Activated T-cell treated with anti-CD3 and anti-CD28 coated beads, Interleukin-2, amount 50 U/mL, for 48 hours (primary cell): ENCODE data around the gene IRF2BP2.

ENCODE experiments used
- DNase-seq, 2 experiments: peaks; one replicate each; pipeline ENCODE4 v3.0.0-alpha.2; 2020

Gene IRF2BP2

DNA sequence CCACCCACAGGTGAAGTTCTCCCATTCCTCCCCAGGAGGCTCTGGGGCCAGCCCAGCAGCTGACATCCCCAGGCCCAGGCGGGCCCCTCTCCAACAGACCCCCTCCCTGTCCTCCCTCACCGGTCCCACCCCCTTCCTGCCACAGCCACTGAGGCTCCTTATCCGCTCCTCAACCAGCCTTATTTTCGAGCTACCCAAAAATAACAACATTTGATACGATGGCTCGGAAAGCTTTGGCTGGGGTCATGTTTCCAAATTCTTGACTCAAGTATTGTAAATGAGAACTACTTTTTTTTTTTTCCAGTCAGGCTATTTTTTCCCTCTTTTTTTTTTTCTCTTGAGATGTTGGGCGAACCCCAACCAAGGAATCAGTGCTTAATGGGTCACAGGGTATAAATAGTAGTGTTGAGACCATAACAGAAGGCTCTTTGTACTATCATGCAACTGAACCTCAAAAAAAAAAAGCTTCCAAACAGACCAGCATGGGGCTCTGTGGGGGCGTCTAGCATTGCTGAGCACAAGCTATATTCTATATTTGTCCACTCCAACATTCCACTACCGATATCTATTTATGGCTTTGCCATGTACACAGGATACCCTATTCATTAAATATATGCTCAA is 27.2 kb downstream of the IRF2BP2 start:
- DNase-seq: no peak

- no peak for DNase-seq
Measured at GRCh38 chr1:234582186-234582585, 27.8 kb downstream of the IRF2BP2 start.

GRCh38 chr1:234581063-234581714 is 28.8 kb downstream of the IRF2BP2 start:
- DNase-seq: no peak

GRCh38 chr1:234579967-234580366 is 30.0 kb downstream of the IRF2BP2 start:
- DNase-seq: no peak

DNA sequence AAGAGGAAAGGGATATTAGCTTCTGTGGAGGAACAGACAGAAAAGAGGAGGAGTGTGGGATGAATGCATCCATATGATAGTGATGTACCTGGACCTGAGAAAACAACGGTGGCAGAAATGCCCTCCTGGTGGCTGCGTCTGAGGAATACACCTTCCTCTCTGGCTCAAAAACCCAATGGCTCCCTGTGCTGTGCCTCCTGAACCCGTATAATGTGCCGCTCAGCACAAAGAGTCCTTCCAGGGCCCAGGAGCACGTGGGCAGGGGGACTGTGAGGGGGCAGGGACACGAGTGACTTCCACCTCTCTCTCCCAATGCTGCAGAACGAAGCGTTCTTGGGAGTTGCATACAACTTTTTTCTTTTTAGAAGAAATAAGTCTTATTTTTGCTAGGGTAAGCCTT is 31.2 kb downstream of the IRF2BP2 start:
- no peak for DNase-seq

- DNase-seq: no peak
Measured at GRCh38 chr1:234578087-234578486, 31.9 kb downstream of the IRF2BP2 start.

DNA sequence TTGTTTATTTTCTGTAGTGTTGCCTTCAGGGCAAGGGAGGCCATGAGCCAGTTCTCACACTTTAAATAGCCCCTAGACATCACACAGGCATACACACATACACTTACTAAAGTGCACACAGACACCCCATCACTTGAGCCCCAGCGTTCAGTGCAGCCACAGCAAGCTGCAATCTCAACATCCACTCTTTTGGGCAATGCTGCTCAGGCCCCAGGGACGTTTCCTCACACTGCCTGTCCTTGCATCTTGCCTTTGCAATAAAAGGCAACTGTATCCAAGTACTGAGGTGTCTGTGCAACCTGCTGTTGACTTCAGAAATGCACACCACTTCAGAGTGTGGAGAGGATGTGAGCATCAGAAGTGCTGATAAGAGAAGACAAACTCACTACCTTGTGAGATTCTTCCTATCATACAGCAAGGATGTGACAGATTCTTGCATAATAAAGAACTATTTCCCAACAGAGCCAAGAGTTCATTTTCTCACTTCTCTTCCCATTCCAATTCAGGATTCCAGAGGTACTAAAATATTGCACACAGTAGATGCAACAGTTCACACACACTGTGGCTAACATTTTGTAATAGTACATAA is 36.2 kb downstream of the IRF2BP2 start:
- no peak for DNase-seq

- no peak for DNase-seq
Measured at GRCh38 chr1:234572966-234573365, 37.0 kb downstream of the IRF2BP2 start.

DNA sequence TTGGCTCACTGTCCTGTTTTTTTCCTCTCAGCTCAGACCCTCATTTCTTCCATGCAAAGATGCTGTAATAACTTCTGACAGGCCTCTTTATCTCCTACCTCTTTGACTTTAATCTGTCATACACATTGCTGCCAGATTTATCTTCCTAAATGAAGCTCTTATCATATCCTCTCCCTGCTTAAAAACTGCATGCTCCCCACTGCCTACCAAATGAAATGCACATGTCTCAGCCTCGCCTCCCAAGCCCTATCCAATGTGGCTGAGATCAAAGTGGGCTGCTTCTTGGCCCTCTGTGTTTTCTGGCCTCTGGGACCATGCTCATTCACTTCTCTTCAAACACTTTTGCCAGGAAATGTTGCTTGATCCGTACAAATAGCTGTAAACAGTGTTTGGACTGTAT is 38.3 kb downstream of the IRF2BP2 start:
- no peak for DNase-seq

DNA sequence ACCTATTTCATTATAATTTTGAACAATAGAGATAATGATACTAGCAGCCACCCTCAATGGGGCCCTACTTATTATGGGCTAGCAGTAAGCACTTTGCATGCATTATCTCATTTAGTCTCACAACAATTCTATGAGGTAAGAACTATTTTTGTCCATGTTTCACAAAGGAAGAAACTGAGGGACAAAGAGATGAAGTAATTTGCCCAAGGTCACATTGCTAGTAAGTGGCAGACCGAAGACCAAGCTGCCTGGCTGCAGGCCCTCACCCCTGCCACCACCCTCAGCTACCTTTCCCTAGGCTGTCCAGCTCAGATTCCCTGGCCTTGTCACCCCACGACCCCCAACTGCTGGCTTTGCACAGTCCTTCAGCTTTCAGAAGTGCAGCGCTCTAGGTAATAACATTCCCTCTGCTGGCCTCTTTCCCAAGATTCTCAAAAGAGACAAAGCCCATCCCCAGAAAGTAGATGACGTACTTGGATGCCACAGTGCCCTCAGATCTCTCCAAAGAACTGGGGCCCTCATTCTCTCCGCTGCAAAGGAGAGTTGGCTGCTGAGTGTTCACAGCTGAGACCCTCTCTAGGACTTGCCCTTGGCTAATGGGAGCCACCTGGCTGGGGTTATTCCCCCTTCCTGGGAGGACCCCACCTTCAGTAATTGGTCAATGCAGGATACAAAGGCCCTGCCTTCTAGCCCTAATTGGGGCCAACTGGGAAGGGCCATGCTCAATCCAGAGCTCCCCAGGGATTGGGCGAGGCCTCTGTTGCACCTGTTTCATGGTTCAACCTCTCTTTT is 39.5 kb downstream of the IRF2BP2 start:
- no peak for DNase-seq

DNA sequence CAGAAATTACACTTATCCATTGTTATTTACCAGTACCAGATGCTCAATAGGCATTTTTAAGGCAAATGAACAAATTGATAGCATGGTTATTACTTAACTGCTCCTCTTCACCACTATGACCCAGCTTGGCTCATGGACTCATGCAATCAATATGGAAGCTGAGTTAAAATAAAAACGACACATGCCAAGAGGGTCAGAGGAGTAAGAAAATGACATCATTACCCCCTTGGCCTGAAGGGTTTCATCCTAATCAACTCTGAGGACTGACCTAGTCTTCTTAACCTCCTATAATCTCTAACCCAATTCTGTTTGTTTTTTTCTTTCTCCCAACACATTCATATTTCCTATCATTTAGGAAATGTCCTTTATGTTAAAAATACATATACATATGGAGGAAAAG is 41.6 kb downstream of the IRF2BP2 start:
- no peak for DNase-seq

DNA sequence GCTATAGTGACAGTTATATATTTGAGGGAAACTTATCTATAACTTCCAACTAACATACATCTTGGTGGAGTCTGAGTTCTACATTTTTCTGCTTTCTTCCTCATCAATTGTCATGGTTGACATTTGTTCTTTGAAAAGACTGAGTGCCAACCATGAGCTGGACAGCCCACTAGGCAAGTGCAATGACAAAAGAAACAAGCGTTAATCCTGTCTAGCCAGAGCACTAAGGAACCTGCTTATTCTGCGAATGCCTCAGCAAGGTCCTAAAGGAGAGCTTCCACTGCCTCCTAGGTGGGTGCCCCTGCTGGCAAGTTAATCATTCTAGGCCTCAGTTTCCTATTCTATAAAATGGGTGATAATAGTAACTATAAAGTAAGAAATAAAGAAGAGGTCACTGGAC is 44.8 kb downstream of the IRF2BP2 start:
- no peak for DNase-seq

GRCh38 chr1:234564035-234565029 is 45.6 kb downstream of the IRF2BP2 start:
- peak in 1 of 2 experiments; percentile 32 for DNase-seq

DNA sequence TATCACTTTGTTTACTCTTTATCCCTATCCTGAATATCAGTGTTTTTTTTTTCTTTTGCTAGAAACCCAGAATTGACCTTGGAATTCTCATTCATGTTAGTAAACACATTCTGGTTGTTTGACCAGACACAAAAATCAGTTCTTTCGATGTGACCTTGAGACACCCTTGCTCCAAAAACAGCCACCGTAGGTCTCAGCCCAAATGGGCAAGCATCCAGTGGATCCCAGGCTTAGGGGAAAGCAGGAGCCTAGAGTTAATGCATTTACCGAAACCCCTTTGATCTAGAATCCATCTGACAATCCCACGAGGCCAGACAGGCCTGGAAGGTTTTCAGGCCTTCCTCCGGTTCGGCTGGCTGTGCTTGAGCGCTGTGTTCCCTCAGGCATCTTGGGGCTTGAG is 47.6 kb downstream of the IRF2BP2 start:
- peak in 1 of 2 experiments; percentile 3 for DNase-seq

GRCh38 chr1:234561319-234561718 is 48.7 kb downstream of the IRF2BP2 start:
- no peak for DNase-seq

GRCh38 chr1:234559902-234560676 is 49.9 kb downstream of the IRF2BP2 start:
- no peak for DNase-seq

- DNase-seq: no peak
Measured at GRCh38 chr1:234559152-234559901, 50.7 kb downstream of the IRF2BP2 start.

- no peak for DNase-seq
Measured at GRCh38 chr1:234558330-234558836, 51.6 kb downstream of the IRF2BP2 start.

DNA sequence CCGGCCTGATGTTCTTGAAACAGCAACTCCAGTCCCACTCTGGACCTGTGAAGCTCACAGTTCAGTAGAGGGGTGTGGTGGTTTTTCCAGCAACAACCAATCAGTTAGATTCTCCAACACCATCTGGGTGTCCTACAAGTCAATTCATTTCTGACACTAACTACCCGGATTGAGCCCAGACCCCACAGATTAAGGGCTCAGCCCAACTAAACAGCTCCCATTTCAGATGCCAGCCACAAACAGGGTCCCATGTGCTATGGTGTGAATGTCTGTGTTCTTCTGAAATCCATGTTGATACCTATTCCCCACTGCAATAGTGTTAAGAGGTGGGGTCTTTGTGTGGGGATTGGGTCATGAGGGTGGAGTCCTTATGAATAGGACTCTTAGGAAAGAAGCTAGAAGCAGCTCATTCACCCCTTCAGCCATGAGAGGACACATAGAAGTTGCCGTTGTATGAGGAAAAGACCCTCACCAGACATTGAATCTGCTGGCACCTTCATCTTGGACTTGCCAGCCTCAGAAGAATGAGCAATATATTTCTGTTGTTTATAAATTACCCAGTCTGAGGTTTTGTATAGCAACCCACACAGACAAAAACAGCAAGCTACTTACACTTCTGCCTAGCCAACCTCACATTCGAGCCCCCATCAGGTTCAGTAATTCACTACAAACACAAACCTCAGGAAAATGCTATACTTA is 53.6 kb downstream of the IRF2BP2 start:
- no peak for DNase-seq
